Measurements from ENCODE around the gene NF2.

The NF2 gene

GRCh38 chr22:29741926-29742325, 138.5 kb downstream of the NF2 start:
- DNase-seq (ENCODE audit: low read depth) = no peak
- H3K4me3 ChIP-seq (ENCODE audit: low read depth, low read length) = no peak overlapping the region
- no peak for TF ChIP-seq CTCF (conservative IDR thresholded peaks at IDR 0.05; ENCODE audit: low read depth, low read length)

GRCh38 chr22:29742326-29742725, 138.9 kb downstream of the NF2 start:
- TF ChIP-seq CTCF (conservative IDR thresholded peaks at IDR 0.05; ENCODE audit: low read depth, low read length) = no peak
- H3K4me3 ChIP-seq (ENCODE audit: low read depth, low read length) = no peak overlapping the region
- DNase-seq (ENCODE audit: low read depth) = no peak

- TF ChIP-seq CTCF (conservative IDR thresholded peaks at IDR 0.05; ENCODE audit: low read depth, low read length) = no peak
- peak; percentile 40 for DNase-seq (ENCODE audit: low read depth)
- H3K4me3 ChIP-seq (ENCODE audit: low read depth, low read length) = no peak overlapping the region
Measured at GRCh38 chr22:29744902-29745301, 141.5 kb downstream of the NF2 start.

- TF ChIP-seq CTCF (conservative IDR thresholded peaks at IDR 0.05; ENCODE audit: low read depth, low read length) = no peak
- no peak for DNase-seq (ENCODE audit: low read depth)
- no peak overlapping the region for H3K4me3 ChIP-seq (ENCODE audit: low read depth, low read length)
Measured at GRCh38 chr22:29747832-29748231, 144.4 kb downstream of the NF2 start.
